ENCODE data around the gene GOLIM4. TPM values are rescaled to one million over a fixed set of nuclear protein-coding genes. Genes with fewer than 3 reads are reported as not detected.
A peak's percentile ranks its signal among the peaks of the same experiment; 100 is the strongest.

The GOLIM4 gene
- total RNA-seq, 2 donors from 2014 or later: 3.3 to 5.8 TPM

GRCh38 chr3:168093229-168093628, 2.5 kb downstream of the GOLIM4 start:
- DNase-seq: no peak
- Mint-ChIP-seq H3K27ac (no peak overlapping the region), H3K4me1 (ENCODE audit: low read depth) (peaks cover 22% of the 10 kb centered on the region), H3K27me3 (ENCODE audit: low read depth) (peaks cover 45% of the 10 kb centered on the region), H3K36me3 (ENCODE audit: insufficient read depth in 2 of 2) (peaks cover 0 to 1% of the 10 kb centered on the region in 2 donors), H3K9me3 (no peaks in the 10 kb centered on the region), H3K4me3 (peak overlapping the region in 1 of 2 donors; percentile 32)
- ATAC-seq (replicated peaks in 1 of 2): no peak

- H3K36me3 Mint-ChIP-seq (ENCODE audit: insufficient read depth in 2 of 2): peaks cover 0 to 1% of the 10 kb centered on the region in 2 donors
- H3K4me3 Mint-ChIP-seq: no peak overlapping the region
- DNase-seq (no peak), ATAC-seq (replicated peaks in 1 of 2) (no peak)
- H3K27ac Mint-ChIP-seq: no peak overlapping the region
- peaks cover 28% of the 10 kb centered on the region for H3K4me1 Mint-ChIP-seq (ENCODE audit: low read depth)
- H3K9me3 Mint-ChIP-seq: no peaks in the 10 kb centered on the region
- H3K27me3 Mint-ChIP-seq (ENCODE audit: low read depth): peaks cover 41% of the 10 kb centered on the region
Measured at GRCh38 chr3:168091941-168092340, 3.8 kb downstream of the GOLIM4 start.

DNA sequence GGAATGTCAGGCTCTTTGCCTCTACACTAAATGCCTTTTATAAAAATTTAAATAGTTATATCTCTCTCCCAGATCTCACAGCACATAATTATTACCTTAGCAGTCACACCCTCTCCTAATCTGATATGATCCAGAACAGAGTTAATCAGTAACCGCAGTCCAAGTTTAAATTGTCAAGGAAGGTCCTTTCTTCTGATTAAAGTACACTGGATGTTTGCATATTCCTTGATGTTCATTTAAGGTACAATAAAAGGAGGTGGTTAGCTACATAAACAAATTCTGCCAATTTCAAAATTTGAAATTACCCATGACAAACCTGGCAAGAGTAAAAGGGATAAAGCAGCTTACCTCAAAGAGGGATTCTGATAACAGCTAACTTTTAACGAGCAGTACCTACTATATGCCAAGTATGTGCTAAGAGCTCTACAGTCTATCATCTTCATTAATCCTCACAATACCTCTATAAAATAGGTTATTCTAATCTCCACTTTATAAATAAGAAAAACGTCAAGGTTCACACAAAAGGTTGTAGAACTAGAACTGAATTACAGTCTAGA, 4.3 kb downstream of the GOLIM4 start:
- no peak for DNase-seq
- H3K36me3 Mint-ChIP-seq (ENCODE audit: insufficient read depth in 2 of 2): peaks cover 0 to 1% of the 10 kb centered on the region in 2 donors
- no peaks in the 10 kb centered on the region for H3K9me3 Mint-ChIP-seq
- H3K27ac Mint-ChIP-seq: no peak overlapping the region
- no peak for ATAC-seq (replicated peaks in 1 of 2)
- H3K4me1 Mint-ChIP-seq (ENCODE audit: low read depth): peaks cover 25% of the 10 kb centered on the region
- no peak overlapping the region for H3K4me3 Mint-ChIP-seq
- peaks cover 36% of the 10 kb centered on the region for H3K27me3 Mint-ChIP-seq (ENCODE audit: low read depth)

DNA sequence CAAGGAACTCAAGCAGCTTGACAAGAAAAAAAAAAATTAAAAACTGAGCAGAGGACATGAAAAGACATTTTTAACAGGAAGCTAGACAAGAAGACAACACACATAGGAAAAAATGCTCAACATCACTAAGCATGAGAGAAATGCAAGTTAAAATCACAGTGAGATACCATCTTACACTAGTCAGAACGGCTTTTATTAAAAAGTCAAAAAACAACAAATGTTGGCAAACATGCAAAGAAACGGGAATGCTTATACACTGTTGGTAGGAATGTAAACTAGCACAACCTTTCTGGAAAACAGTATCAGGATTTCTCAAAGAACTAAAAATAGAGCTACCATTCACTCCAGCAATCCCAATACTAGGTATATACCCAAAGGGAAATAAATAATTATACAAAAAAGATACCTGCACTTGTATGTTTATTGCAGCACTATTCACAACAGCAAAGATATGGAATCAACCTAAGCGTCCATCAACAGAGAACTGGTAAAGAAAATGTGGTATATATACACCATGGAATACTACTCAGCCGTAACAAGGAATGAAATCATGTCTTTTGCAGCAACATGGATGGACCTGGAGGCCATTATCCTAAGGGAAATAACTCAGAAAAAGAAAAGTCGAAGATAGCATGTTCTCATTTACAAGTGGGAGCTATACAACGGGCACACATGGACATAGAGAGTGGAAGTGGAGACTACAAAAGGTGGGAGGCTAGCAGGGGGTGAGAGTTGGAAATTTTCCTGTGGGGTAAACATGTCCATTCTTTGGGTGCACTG, 5.2 kb downstream of the GOLIM4 start:
- peaks cover 32% of the 10 kb centered on the region for H3K27me3 Mint-ChIP-seq (ENCODE audit: low read depth)

GRCh38 chr3:168089179-168089771, 6.4 kb downstream of the GOLIM4 start:
- H3K4me3 Mint-ChIP-seq: no peak overlapping the region
- DNase-seq: no peak
- no peaks in the 10 kb centered on the region for H3K9me3 Mint-ChIP-seq
- H3K36me3 Mint-ChIP-seq (ENCODE audit: insufficient read depth in 2 of 2): peaks cover 0 to 1% of the 10 kb centered on the region in 2 donors
- no peak for ATAC-seq (replicated peaks in 1 of 2)
- H3K27ac Mint-ChIP-seq: no peak overlapping the region
- H3K27me3 Mint-ChIP-seq (ENCODE audit: low read depth): peaks cover 30% of the 10 kb centered on the region
- H3K4me1 Mint-ChIP-seq (ENCODE audit: low read depth): peaks cover 17% of the 10 kb centered on the region

More for the DNA sequence above, 5.2 kb downstream of the GOLIM4 start:
- ATAC-seq (replicated peaks in 1 of 2) (no peak), DNase-seq (no peak)
- no peaks in the 10 kb centered on the region for H3K9me3 Mint-ChIP-seq
- peaks cover 0 to 1% of the 10 kb centered on the region in 2 donors for H3K36me3 Mint-ChIP-seq (ENCODE audit: insufficient read depth in 2 of 2)
- H3K4me3 Mint-ChIP-seq: no peak overlapping the region
- no peak overlapping the region for H3K27ac Mint-ChIP-seq
- H3K4me1 Mint-ChIP-seq (ENCODE audit: low read depth): peaks cover 22% of the 10 kb centered on the region

- Mint-ChIP-seq H3K27ac (no peak overlapping the region), H3K9me3 (no peaks in the 10 kb centered on the region), H3K4me3 (no peak overlapping the region), H3K4me1 (ENCODE audit: low read depth) (peaks cover 12% of the 10 kb centered on the region), H3K27me3 (ENCODE audit: low read depth) (peaks cover 28% of the 10 kb centered on the region), H3K36me3 (ENCODE audit: insufficient read depth in 2 of 2) (peaks cover 0 to 1% of the 10 kb centered on the region in 2 donors)
- DNase-seq: peak in 1 of 2 donors; percentile 4
- ATAC-seq (replicated peaks in 1 of 2): no peak
Measured at GRCh38 chr3:168088106-168088720, 7.5 kb downstream of the GOLIM4 start.

GRCh38 chr3:168087539-168087938, 8.2 kb downstream of the GOLIM4 start:
- no peak overlapping the region for H3K4me3 Mint-ChIP-seq
- DNase-seq: no peak
- H3K27me3 Mint-ChIP-seq (ENCODE audit: low read depth): peaks cover 22% of the 10 kb centered on the region
- H3K4me1 Mint-ChIP-seq (ENCODE audit: low read depth): peaks cover 12% of the 10 kb centered on the region
- H3K9me3 Mint-ChIP-seq: no peaks in the 10 kb centered on the region
- H3K27ac Mint-ChIP-seq: no peak overlapping the region
- peaks cover 0 to 1% of the 10 kb centered on the region in 2 donors for H3K36me3 Mint-ChIP-seq (ENCODE audit: insufficient read depth in 2 of 2)
- ATAC-seq (replicated peaks in 1 of 2): no peak

DNA sequence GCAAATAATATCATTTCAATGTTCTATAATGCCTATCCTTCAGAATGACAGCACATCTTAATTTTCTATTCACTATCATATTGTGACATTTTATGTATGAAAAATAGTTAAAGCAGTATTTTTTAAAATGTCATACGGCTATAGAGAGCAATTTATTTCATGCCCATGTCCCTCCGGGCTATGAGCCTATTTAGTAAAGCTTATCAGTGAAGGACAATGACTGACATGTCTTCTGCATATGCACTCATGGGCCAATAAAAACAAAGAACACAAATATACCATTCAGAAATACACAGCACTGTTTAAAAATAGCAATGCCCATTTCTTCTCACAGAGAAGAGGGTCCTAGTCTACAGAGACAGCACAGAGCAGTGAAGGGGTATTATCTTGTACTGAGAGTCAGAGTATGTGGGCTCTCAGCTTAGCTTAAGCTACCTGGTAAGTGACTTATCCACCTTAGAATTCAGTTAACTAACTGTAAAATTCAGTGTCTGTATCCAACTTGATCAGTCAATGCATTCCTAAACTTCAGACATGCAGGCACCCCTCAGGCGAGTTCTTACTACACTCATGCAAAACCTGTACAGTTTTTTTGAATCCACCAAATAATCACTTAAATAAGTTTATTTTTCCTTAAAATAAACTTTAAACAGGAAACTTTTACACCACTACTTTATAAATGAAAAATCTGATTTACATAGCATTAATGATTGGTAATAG, 9.0 kb downstream of the GOLIM4 start:
- Mint-ChIP-seq H3K4me3 (no peak overlapping the region), H3K27me3 (ENCODE audit: low read depth) (peaks cover 13% of the 10 kb centered on the region), H3K36me3 (ENCODE audit: insufficient read depth in 2 of 2) (peaks cover 0 to 1% of the 10 kb centered on the region in 2 donors), H3K4me1 (ENCODE audit: low read depth) (peaks cover 12% of the 10 kb centered on the region), H3K9me3 (no peaks in the 10 kb centered on the region), H3K27ac (no peak overlapping the region)
- DNase-seq (no peak), ATAC-seq (replicated peaks in 1 of 2) (no peak)

GRCh38 chr3:168085491-168086119, 10.1 kb downstream of the GOLIM4 start:
- no peak overlapping the region for H3K4me3 Mint-ChIP-seq
- no peak overlapping the region for H3K27ac Mint-ChIP-seq
- ATAC-seq (replicated peaks in 1 of 2): no peak

GRCh38 chr3:168083906-168084305, 11.8 kb downstream of the GOLIM4 start:
- ATAC-seq (replicated peaks in 1 of 2): no peak
- DNase-seq: no peak
- Mint-ChIP-seq H3K4me3 (no peak overlapping the region), H3K9me3 (no peaks in the 10 kb centered on the region), H3K36me3 (ENCODE audit: insufficient read depth in 2 of 2) (no peaks in the 10 kb centered on the region), H3K27me3 (ENCODE audit: low read depth) (peaks cover 9% of the 10 kb centered on the region), H3K27ac (no peak overlapping the region), H3K4me1 (ENCODE audit: low read depth) (peaks cover 12% of the 10 kb centered on the region)

More at GRCh38 chr3:168085491-168086119, 10.1 kb downstream of the GOLIM4 start:
- Mint-ChIP-seq H3K27me3 (ENCODE audit: low read depth) (peaks cover 9% of the 10 kb centered on the region), H3K36me3 (ENCODE audit: insufficient read depth in 2 of 2) (no peaks in the 10 kb centered on the region), H3K4me1 (ENCODE audit: low read depth) (peaks cover 12% of the 10 kb centered on the region), H3K9me3 (no peaks in the 10 kb centered on the region)
- no peak for DNase-seq

- Mint-ChIP-seq H3K4me1 (ENCODE audit: low read depth) (no peaks in the 10 kb centered on the region), H3K4me3 (no peak overlapping the region), H3K36me3 (ENCODE audit: insufficient read depth in 2 of 2) (no peaks in the 10 kb centered on the region), H3K9me3 (no peaks in the 10 kb centered on the region), H3K27me3 (ENCODE audit: low read depth) (peaks cover 9% of the 10 kb centered on the region), H3K27ac (no peak overlapping the region)
- DNase-seq (no peak), ATAC-seq (replicated peaks in 1 of 2) (no peak)
Measured at GRCh38 chr3:168081856-168082255, 13.9 kb downstream of the GOLIM4 start.

- H3K9me3 Mint-ChIP-seq: no peaks in the 10 kb centered on the region
- ATAC-seq (replicated peaks in 1 of 2) (no peak), DNase-seq (no peak)
- H3K4me1 Mint-ChIP-seq (ENCODE audit: low read depth): no peaks in the 10 kb centered on the region
- no peaks in the 10 kb centered on the region for H3K36me3 Mint-ChIP-seq (ENCODE audit: insufficient read depth in 2 of 2)
- H3K27ac Mint-ChIP-seq: no peak overlapping the region
- H3K27me3 Mint-ChIP-seq (ENCODE audit: low read depth): peaks cover 9% of the 10 kb centered on the region
- H3K4me3 Mint-ChIP-seq: no peak overlapping the region
Measured at GRCh38 chr3:168081171-168081771, 14.5 kb downstream of the GOLIM4 start.

Data from activated T-cell treated with anti-CD3 and anti-CD28 coated beads, Interleukin-2, amount 50 U/mL, for 72 hours (primary cell).